Measurements from ENCODE around the gene ALG9. TPM values are rescaled to one million over a fixed set of nuclear protein-coding genes. Genes with fewer than 3 reads are reported as not detected.

ALG9 gene
- total RNA-seq, 1 experiment from 2014 or later, result 19.7 TPM

GRCh38 chr11:111840143-111840542, 31.2 kb downstream of the ALG9 start (continued):
- TF ChIP-seq HMGA2 (CRISPR knock-in tag; IDR thresholded peaks at IDR 0.05), result no peak

DNA sequence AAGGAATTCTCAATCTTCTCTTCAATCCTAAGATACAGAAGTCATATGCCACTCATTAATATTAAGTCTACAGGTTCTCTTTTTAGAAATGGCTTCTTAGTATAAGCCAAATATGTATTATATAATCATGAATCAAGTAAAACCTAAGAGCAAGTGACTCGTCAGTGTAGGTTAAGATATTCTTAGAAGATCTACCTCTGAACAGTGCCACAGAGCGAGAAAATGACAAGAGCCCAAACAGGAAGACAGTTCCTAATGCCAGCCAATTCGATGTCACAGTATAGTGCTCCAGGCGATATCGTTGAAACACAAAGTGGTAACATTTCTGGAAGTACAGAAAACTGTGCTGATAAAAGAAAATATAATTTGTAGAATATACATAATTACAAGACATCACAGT, 33.3 kb downstream of the ALG9 start:
- ChIA-PET POLR2A (no interaction called here), CTCF (no interaction called here)
- DNase-seq (ENCODE audit: low spot score) (no peak), ATAC-seq (no peak)
- no peaks in the 10 kb centered on the region for H3K27me3 Mint-ChIP-seq (ENCODE audit: low read depth)
- peaks cover 17% of the 10 kb centered on the region for H3K4me1 Mint-ChIP-seq
- TF ChIP-seq TEAD4 (CRISPR knock-in tag; IDR thresholded peaks at IDR 0.05) (no peak), EMX1 (CRISPR knock-in tag; IDR thresholded peaks at IDR 0.05) (no peak), ATF3 (CRISPR knock-in tag; conservative IDR thresholded peaks at IDR 0.05) (no peak), GRHL2 (CRISPR knock-in tag; IDR thresholded peaks at IDR 0.05; ENCODE audit: insufficient replicate concordance, severe bottlenecking) (no peak), TP53 (CRISPR knock-in tag; IDR thresholded peaks at IDR 0.05) (no peak), ZSCAN18 (CRISPR knock-in tag; IDR thresholded peaks at IDR 0.05) (no peak), FOXP1 (CRISPR knock-in tag; IDR thresholded peaks at IDR 0.05; ENCODE audit: borderline replicate concordance) (no peak), ZNF219 (CRISPR knock-in tag; IDR thresholded peaks at IDR 0.05; ENCODE audit: borderline replicate concordance) (no peak), SMAD4 (CRISPR knock-in tag; IDR thresholded peaks at IDR 0.05) (no peak), AFF4 (CRISPR knock-in tag; IDR thresholded peaks at IDR 0.05; ENCODE audit: borderline replicate concordance) (no peak), ZBTB21 (CRISPR knock-in tag; IDR thresholded peaks at IDR 0.05; ENCODE audit: borderline replicate concordance) (no peak)
- H3K4me3 Mint-ChIP-seq, result no peak overlapping the region
- no peak overlapping the region for H3K27ac Mint-ChIP-seq
- H3K36me3 Mint-ChIP-seq, result no peaks in the 10 kb centered on the region
- H3K9me3 Mint-ChIP-seq, result no peaks in the 10 kb centered on the region

DNA sequence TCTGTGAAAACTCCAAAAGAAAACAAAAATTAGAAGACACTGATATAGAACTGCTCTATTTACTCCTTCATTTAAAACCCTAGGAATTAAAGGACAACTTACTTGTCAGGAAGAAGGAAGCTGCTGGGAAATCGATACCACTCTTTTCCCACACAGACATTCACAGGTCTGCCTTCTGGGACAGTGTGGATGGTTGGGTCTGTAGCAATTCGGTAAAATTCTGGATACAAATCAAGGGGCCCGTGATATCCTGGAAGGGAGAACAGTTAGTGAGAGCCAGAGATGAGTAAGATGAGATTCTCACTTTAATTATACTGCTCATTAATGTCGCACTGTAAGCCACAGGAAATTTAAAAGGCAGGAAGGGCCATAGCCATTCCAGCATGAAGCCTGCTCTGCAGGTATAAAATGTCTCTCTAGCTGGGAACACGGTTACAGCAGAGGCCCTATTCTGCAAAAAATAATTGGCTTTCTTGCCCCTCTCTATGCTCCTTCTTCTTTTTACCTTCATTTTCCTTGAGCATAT, 34.0 kb downstream of the ALG9 start:
- POLR2A ChIA-PET, result no interaction called here
- CTCF ChIA-PET, result no interaction called here
- ATAC-seq (no peak), DNase-seq (ENCODE audit: low spot score) (no peak)
- no peaks in the 10 kb centered on the region for H3K36me3 Mint-ChIP-seq
- peaks cover 17% of the 10 kb centered on the region for H3K4me1 Mint-ChIP-seq
- H3K27me3 Mint-ChIP-seq (ENCODE audit: low read depth), result no peaks in the 10 kb centered on the region
- H3K27ac Mint-ChIP-seq, result no peak overlapping the region
- H3K9me3 Mint-ChIP-seq, result no peaks in the 10 kb centered on the region
- H3K4me3 Mint-ChIP-seq, result no peak overlapping the region
- TF ChIP-seq ZNF425 (CRISPR knock-in tag; conservative IDR thresholded peaks at IDR 0.05), result no peak
- no peak for TF ChIP-seq ESRRA (CRISPR knock-in tag; IDR thresholded peaks at IDR 0.05; ENCODE audit: borderline replicate concordance)
- TF ChIP-seq, protein P1, sequence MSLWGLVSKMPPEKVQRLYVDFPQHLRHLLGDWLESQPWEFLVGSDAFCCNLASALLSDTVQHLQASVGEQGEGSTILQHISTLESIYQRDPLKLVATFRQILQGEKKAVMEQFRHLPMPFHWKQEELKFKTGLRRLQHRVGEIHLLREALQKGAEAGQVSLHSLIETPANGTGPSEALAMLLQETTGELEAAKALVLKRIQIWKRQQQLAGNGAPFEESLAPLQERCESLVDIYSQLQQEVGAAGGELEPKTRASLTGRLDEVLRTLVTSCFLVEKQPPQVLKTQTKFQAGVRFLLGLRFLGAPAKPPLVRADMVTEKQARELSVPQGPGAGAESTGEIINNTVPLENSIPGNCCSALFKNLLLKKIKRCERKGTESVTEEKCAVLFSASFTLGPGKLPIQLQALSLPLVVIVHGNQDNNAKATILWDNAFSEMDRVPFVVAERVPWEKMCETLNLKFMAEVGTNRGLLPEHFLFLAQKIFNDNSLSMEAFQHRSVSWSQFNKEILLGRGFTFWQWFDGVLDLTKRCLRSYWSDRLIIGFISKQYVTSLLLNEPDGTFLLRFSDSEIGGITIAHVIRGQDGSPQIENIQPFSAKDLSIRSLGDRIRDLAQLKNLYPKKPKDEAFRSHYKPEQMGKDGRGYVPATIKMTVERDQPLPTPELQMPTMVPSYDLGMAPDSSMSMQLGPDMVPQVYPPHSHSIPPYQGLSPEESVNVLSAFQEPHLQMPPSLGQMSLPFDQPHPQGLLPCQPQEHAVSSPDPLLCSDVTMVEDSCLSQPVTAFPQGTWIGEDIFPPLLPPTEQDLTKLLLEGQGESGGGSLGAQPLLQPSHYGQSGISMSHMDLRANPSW (CRISPR knock-in tag; conservative IDR thresholded peaks at IDR 0.05; ENCODE audit: low read depth), result no peak
- TF ChIP-seq, protein P2, sequence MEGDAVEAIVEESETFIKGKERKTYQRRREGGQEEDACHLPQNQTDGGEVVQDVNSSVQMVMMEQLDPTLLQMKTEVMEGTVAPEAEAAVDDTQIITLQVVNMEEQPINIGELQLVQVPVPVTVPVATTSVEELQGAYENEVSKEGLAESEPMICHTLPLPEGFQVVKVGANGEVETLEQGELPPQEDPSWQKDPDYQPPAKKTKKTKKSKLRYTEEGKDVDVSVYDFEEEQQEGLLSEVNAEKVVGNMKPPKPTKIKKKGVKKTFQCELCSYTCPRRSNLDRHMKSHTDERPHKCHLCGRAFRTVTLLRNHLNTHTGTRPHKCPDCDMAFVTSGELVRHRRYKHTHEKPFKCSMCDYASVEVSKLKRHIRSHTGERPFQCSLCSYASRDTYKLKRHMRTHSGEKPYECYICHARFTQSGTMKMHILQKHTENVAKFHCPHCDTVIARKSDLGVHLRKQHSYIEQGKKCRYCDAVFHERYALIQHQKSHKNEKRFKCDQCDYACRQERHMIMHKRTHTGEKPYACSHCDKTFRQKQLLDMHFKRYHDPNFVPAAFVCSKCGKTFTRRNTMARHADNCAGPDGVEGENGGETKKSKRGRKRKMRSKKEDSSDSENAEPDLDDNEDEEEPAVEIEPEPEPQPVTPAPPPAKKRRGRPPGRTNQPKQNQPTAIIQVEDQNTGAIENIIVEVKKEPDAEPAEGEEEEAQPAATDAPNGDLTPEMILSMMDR (IDR thresholded peaks at IDR 0.05), result no peak
- no peak for TF ChIP-seq MLX (CRISPR knock-in tag; IDR thresholded peaks at IDR 0.05)
- TF ChIP-seq PRRX2 (CRISPR knock-in tag; IDR thresholded peaks at IDR 0.05), result no peak

Data from WTC11 (cell line).